HUDEP-2 (cell line): Measurements from ENCODE around the gene RAB13.
A peak's percentile ranks its signal among the peaks of the same experiment; 100 is the strongest.

ENCODE experiments used
- DNase-seq, 76 experiments: peaks; one replicate each; lab custom pipeline; 2025; ENCODE audit not compliant: unreplicated experiment in 76 of 76; lab: John Stamatoyannopoulos, UW

Gene RAB13

DNA sequence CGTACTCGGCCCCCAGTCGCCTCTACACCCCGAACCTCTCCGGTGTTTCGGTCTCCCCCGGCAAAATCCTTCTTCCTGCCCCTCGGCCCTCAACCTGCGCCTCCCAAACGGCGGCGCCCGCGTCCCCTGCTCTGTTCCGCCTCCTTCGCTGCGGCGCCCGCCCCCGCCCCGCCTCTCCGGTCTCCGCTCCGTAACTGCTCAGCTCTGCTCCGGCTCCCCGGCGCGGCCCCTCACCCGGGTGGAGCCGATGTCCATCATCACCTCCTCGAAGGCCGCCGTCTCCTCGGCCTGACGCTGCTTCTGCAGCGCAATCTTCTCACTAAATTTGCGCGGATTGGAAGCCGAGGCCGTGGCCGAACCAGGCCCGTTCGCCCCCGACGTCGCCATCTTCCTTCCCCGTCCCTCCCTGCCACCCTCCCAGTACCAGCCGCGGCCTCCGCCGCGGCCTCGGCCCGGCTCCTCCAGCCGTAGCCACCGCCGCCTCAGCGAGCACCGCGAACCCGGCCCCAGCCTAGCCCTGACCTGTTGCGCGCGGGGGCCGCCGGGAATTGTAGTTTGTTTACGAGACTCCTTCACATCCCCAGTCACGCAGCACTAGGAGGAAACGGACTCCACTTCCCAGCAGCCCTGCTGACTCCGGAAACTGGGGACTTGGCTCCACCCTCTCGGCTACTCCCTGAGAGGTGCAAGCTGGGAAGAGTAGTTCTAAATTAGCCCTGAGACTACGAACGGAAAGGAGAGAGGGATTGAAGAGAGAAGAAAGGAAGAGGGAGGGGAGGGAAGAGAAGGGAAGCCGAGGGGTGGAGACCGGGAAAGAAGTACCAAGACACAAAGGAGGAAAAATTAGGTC lies 27.8 kb downstream of the RAB13 start, which contains the start of gene CRTC2:
Gene CRTC2 (minus strand): TSS at position 502 of the 850 bp plus-strand sequence. CDS start 115 bp downstream, at position 387.
- peak in 75 of 76 experiments; percentile 41 to 98 (median 94) for DNase-seq

DNA sequence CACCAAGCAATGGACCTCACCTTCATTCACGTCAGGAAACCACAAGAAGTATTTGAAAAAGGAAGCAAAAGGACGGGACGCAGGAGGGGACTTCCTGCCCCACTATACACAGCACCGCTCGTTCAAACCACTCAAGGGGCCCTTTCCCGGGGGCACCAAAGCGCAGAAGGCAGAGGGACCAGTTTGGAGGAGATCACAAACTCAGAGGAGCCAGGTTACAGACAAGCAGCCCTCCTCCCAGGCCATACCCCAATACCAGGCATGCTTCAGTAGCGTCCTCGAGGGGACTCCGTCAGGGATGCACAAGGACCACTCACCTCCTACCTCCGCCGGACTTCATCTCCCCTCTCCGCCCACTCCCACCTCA lies 28.4 kb downstream of the RAB13 start:
- no peak for DNase-seq

GRCh38 chr1:153956997-153957715 lies 29.0 kb downstream of the RAB13 start:
- DNase-seq: no peak

GRCh38 chr1:153954826-153955225 lies 31.3 kb downstream of the RAB13 start:
- DNase-seq: no peak

DNA sequence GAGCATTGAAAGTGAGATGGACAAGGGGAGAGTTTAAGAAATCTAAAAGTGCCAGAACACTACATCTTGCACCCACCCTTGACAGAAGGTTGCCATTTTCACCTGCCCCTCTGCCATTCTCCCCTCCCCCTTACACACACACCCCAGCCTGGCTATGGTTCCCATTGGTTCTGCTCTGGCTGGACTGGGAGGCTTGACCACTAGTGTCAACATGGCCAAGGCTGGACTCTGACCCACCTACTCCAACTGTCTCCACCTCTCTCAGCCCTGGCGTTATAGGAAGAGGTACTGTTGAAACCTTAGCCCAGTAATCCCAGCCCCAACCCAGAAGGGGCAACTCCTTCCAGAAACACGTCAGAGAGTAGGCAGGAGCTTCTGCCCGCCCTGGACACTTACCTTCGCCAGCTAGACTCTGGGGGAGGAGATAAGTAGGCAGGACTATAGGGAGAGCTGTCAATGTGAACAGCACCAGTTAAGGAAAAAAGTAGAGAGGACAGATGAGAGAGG lies 32.2 kb downstream of the RAB13 start:
- no peak for DNase-seq

DNA sequence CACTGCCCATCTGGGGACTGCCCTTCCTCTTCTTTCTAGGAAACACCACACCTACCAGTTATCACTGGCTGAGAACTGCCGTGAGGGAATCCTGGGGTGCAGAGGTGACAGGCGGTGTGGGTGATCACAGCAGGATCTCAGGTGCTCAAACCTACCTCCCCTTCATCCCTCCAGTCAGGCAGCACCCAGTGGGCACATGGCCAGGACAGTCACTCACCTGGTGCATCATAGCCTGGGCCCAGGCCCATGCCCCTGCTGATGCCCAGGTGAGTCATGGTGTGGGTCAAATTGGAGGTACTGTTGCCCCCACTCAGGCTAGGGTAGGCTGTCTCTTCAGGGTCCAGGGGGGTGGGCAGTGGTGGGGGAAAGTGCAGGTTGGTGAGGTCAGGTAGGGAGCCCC lies 34.3 kb downstream of the RAB13 start:
- DNase-seq: no peak

DNA sequence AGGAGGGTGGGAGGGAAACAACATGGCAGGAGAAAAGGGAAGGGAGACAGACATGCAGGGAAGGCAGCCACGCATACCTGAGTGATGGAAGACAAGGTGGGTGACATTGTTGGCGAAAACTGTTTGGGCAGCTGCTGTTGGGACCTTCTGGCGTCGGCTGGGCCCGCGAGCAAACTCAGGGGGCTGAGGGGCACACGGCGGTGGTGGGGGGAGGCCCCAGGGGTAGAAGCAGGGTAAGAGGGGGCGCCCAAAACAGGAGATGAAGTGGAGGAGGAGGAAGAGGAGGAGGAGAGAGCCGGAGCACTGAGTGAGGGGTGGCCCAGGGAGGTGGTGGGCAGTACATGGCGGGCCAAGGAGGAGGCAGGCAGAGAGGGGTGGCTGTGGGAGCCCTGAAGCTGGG lies 35.0 kb downstream of the RAB13 start:
- no peak for DNase-seq

DNA sequence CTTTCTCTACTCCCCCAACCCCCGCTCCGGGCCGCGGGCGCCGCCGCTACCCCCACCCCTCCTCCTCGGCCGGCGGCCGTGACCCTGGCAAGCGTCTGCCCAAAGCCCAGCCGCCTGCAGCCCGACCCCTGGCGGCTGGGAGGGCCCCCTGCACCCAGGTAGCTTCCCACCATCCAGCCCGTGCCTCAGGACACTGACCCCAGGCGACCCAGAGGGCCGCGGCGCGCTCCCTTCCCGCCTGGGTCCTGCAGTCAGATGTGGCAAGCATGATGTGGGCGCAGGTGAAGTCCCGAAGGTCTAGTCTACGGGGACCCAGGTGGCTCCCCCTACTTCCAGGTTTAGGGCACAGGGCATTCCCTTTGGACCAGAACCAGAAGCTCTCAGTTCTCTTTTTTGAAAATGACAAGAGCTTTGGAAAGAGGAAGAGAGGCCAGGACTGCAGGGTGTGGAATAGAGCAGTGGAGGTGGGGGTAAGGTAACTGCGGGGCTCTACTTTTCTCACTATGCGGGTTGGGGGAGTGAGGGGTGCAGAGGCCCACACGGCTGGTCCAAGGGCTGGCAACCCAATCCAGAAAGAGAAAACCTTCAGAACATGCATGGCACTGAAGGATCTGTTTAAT lies 39.4 kb downstream of the RAB13 start, which contains the start of gene DENND4B:
Gene DENND4B (minus strand): TSS at position 97 of the 620 bp plus-strand sequence. CDS start 2,344 bp downstream, outside the sequence.
- peak in 69 of 76 experiments; percentile 9 to 81 (median 61) for DNase-seq

DNA sequence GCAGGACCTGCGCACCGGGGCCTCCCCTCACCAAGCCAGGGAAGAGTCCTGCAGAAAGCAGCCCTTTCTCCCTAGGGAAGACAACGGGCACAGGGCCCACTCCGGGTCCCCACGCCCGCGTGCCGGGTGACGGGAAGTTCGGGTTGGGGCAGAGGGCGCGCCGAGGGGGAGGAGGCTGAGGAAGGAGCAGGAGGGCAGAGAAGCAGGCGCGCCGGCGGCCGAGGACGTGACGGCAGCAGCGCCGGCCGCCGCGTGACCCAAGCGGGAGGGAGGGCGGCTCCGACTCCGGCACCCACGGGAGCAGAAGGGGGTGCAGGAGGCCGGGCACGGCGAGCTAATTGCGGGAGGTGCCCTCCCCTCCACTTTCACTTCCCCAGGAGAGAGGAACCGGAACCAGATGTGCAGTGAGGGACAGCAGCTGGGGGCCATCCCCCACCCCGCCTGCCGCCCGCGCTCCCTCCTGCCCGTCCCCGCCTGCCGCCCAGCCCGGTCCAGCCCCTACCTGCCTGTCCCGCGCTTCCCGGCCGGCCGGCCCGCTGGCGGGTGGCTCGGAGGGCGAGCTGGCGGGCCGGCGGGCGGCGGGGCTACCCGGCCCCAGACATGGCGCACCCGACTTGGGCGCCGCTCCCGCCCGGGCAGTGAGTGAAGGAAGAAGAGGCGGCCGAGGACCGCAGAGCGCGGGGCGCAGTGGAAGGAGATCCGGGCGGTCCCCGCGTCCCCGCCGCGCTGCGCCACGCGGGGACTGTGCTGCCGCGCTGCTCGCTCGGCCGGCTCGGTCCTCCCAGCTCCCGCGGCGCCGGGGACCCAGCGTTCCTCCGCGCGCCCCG lies 40.1 kb downstream of the RAB13 start:
- DNase-seq: peak in 59 of 76 experiments; percentile 15 to 68 (median 45)

DNA sequence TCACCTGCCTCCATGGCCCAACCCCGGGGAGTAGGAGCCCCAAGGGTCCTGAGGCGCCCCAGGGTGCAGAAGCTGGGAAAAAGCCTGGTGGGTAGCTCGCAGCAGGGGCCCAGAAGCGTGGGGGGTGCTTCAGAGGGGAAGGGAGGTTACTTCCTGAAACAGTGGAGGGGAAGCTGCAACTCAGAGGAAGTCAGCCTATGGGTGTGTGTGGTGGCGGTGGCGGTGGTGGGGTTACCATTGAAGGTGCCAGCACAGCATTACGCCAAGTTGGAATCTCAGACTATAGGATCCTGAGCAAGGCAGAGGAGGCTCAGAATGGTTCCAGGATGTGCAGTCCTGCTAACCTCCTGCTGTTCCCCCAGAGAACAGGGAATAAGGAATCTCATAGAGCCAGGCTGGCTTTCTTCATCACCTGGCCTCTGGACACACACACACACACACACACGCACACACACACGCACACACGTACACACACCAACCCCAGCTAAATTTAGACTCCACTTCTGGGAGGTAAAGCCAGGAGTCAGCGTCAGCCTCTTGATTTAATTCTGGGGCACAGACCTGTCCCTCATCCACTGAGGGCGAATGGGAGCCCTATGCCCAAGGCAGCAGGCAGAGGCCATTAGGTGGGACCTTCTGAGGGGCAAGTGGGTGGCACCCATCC lies 40.9 kb downstream of the RAB13 start:
- peak in 42 of 76 experiments; percentile 8 to 58 (median 34) for DNase-seq

DNA sequence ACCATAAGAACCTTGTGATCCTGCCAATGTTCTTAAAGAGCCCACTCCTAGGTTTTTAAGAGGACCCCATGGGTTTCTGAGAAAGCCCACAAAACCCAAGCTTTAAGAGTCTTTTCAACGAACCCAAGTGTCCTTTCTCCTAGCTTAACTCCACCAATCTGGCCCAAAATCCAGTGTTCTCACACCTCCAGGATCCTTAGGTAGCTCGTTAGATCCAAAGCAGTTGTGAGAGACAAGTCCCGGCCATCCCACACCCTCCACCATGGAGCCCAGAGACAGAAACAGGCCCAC lies 41.4 kb downstream of the RAB13 start:
- DNase-seq: no peak

GRCh38 chr1:153944005-153944826 lies 41.9 kb downstream of the RAB13 start:
- no peak for DNase-seq

DNA sequence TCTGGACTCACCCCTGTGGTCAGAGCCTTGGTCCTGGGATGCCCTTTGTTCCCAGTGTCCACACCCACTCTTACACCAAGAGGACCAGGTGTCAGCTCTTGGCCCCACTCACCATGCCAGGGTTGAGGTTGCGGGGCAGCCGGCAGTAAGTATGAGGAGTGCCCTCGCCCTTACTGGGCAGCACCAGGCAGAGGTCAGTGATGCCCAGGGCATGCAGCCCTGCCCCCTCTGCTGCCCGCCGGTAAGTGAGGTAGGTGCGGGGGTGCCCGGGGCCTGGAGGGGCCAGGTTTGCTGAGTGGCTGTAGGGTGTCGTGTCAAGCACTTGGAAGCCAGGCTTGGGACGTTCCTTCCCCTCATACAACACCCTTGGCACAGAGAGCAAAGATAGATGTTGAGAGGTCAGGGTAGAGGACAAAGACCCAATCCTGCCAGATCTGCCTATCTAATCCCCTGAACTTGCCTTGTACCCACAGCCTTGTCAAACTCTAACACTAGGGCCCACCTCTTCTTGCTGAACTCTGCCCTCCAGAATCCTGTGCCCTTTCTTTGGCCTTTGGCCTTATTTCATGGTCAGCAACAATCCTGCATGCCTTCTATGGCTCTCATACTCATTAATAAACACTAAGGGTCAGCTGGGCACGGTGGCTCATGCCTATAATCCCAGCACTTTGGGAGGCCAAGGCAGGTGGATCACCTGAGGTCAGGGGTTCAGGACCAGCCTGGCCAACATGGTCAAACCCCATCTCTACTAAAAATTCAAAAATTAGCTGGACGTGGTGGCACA lies 43.2 kb downstream of the RAB13 start:
- no peak for DNase-seq

DNA sequence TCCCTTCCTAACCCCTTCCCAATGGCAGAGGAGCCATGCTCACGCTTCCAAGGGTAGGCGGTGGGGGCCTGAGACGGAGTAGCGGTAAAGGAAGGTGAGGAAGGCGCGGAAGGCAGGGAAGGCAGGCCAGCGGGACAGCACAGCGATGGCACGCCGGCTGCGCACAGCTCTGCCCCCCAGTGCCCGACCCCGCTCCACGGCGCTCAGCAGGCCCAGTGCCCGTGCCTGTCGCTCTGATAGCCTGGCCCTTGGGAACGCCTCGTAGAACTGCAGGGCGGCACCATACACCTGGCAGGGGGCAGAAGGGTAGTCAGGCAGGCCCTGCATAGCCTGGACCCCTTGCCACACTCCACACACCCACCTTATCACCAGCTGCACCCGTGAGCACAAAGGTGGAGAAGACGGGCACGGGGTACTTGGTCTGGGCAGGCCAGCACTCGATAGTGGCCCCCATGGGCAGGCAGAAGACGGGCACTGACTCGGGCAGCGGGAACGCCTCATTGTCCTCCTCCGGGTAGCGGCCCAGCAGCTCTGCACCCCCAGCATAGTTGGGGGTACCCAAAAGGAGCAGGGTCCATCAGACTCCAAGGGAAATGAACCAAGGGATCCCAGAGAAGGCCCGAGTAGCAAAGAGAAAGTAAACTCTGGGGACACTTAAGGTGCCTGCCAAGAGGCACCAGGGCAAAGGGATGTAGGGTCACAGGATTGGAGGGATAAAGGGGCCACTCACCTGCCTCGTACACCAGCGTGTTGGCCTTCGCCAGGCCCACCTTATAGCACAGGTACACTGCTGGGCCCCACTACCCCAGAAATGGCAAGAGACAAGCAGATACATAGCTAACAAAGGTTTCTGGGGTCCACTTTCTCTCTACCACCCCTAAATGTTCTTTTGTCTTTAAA lies 44.1 kb downstream of the RAB13 start:
- DNase-seq: no peak

DNA sequence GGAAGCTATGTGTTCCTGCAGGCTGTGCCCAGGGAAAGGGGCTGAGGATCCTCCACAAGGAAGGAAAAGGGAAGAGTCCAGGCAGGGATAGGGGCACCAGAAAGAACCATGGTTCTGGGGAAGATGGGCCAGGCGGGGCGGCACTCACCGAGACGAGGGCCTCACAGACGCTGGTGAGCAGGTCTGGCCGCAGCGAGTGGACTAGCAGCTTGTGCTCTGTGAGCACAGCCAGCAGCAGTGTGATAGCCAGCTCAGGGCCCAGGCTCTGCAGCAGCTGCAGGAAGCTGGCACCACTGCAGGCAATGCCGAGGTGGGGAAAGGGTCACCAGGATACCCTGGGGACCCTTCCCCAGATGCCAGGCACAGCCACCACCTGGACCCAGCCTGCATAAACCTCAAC lies 45.4 kb downstream of the RAB13 start:
- no peak for DNase-seq

DNA sequence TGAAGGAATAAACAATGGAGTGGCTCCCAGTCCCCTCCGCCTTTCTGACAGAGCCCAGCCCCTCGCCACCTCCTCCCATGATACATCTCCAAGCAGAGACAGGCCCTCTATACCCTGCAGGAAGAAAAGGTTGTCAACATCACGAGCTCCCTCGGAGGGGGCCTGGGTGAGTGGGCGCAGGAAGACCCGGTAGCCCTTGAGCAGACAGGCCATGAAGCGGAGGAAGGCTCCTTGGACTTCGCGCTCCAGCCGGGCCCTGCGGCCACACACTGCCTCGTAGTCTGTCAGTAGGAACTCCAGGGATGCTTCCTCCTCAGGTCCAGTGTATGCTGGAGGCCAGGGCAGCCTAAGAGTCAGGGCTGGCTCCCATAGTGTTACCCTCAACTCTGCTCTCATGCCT lies 46.7 kb downstream of the RAB13 start:
- no peak for DNase-seq

DNA sequence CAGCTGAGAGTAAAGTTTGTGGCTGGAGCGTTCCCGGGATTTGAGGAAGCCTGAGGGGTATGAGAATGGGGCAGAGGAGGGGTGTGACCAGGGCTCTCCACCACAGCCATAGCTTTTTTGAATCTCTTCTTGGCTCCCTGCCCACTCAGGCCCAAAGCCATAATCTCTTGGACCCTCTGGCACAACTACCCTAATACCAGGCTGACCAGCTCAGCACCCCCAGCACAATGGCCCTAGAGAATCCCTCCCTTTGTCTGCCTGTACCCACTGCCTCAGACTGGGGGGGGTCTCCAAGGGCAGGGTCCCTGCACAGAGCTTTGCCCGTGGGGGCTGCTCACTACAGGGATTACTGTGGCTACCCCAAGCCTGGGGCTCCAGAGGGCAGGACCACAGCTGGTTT lies 47.1 kb downstream of the RAB13 start:
- DNase-seq: no peak
